Endodermal cell (in vitro differentiated cells): ENCODE data around the gene COL23A1. TPM values are rescaled to one million over a fixed set of nuclear protein-coding genes. Genes with fewer than 3 reads are reported as not detected.

ENCODE experiments used
- DNase-seq: peaks from one replicate; pipeline ENCODE4 v3.0.0-alpha.2; 2017
- H3K27ac ChIP-seq: 2 replicates; pipeline ENCODE4 v1.5.1; 2013; ENCODE audit warnings: mild to moderate bottlenecking, low read depth, low read length, moderate library complexity
- H3K27me3 ChIP-seq: 2 replicates; pipeline ENCODE4 v1.6.1; 2013; ENCODE audit warnings: mild to moderate bottlenecking, low read length, moderate library complexity; ENCODE audit not compliant: insufficient read depth, control insufficient read depth, poor library complexity, severe bottlenecking
- H3K36me3 ChIP-seq: 2 replicates; pipeline ENCODE4 v1.7.0; 2013; ENCODE audit warnings: mild to moderate bottlenecking, low read length, moderate library complexity; ENCODE audit not compliant: control insufficient read depth, insufficient read depth
- H3K4me1 ChIP-seq: one replicate; pipeline ENCODE4 v1.7.0; 2013; ENCODE audit warnings: low read length; ENCODE audit not compliant: control insufficient read depth, insufficient read depth
- H3K4me3 ChIP-seq: 2 replicates; pipeline ENCODE4 v1.5.1; 2013; ENCODE audit warnings: mild to moderate bottlenecking, low read length, moderate library complexity
- H3K9ac ChIP-seq: 2 replicates; pipeline ENCODE4 v1.6.1; 2013; ENCODE audit warnings: mild to moderate bottlenecking, low read length, moderate library complexity; ENCODE audit not compliant: poor library complexity, severe bottlenecking; ENCODE audit errors: extremely low read depth
- H3K9me3 ChIP-seq: 2 replicates; pipeline ENCODE4 v1.6.1; 2013; ENCODE audit warnings: mild to moderate bottlenecking, low read length, moderate library complexity; ENCODE audit not compliant: control insufficient read depth
- H3K27ac Mint-ChIP-seq: 2 replicates; pipeline ENCODE4 v1.8.0; 2020; ENCODE audit warnings: mixed read lengths
- H3K27me3 Mint-ChIP-seq: 2 replicates; pipeline ENCODE4 v1.8.0; 2021; ENCODE audit warnings: mild to moderate bottlenecking, mixed read lengths; ENCODE audit not compliant: insufficient read depth
- H3K36me3 Mint-ChIP-seq: 2 replicates; pipeline ENCODE4 v1.8.0; 2020; ENCODE audit warnings: low read depth, mixed read lengths
- H3K4me1 Mint-ChIP-seq: 2 replicates; pipeline ENCODE4 v1.8.0; 2020; ENCODE audit warnings: mixed read lengths
- H3K4me3 Mint-ChIP-seq: 2 replicates; pipeline ENCODE4 v1.8.0; 2020; ENCODE audit warnings: mild to moderate bottlenecking, moderate library complexity, mixed read lengths
- H3K9me3 Mint-ChIP-seq: 2 replicates; pipeline ENCODE4 v1.8.0; 2020; ENCODE audit warnings: mild to moderate bottlenecking, mixed read lengths
- WGBS, 2 experiments: methylation state at CpG; one replicate each; pipeline versions ENCODE4 v1.1.5 to v1.1.7; 2013; ENCODE audit warnings: missing lambda C conversion rate in 2 of 2, mixed read lengths in 1 of 2; ENCODE audit not compliant: insufficient coverage in 1 of 2, insufficient read length in 1 of 2; 5-methylcytosine and 5-hydroxymethylcytosine counted together
- total RNA-seq, 2 donors: library from RNA; stranded (reverse); fragmentation: NEBNext Ultra II Directional in 1 of 2; extraction: Animal tissue kit (Norgen Biotek cat#: 25700) in 1 of 2; gene quantifications; 2 replicates in 1 of 2; 3 replicates in 1 of 2; pipeline ENCODE4 v1.2.1, GENCODE V29; 2021
- TF ChIP-seq, protein P1 (sequence below): fragments of 200-600 bp; sonication (generic); conservative IDR thresholded peaks from 2 replicates; pipeline ENCODE4 v1.5.0; 2021; ENCODE audit warnings: antibody characterized with exemption, mild to moderate bottlenecking

Gene COL23A1
- total RNA-seq, 2 donors from 2014 or later, result 50.2 to 71.3 TPM

- H3K27me3 ChIP-seq, result no peaks in the 10 kb centered on the region
- TF ChIP-seq, protein P1, sequence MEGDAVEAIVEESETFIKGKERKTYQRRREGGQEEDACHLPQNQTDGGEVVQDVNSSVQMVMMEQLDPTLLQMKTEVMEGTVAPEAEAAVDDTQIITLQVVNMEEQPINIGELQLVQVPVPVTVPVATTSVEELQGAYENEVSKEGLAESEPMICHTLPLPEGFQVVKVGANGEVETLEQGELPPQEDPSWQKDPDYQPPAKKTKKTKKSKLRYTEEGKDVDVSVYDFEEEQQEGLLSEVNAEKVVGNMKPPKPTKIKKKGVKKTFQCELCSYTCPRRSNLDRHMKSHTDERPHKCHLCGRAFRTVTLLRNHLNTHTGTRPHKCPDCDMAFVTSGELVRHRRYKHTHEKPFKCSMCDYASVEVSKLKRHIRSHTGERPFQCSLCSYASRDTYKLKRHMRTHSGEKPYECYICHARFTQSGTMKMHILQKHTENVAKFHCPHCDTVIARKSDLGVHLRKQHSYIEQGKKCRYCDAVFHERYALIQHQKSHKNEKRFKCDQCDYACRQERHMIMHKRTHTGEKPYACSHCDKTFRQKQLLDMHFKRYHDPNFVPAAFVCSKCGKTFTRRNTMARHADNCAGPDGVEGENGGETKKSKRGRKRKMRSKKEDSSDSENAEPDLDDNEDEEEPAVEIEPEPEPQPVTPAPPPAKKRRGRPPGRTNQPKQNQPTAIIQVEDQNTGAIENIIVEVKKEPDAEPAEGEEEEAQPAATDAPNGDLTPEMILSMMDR, result no peak
- Mint-ChIP-seq H3K27me3 (no peaks in the 10 kb centered on the region), H3K36me3 (peaks cover 18% of the 10 kb centered on the region), H3K9me3 (peaks cover 7% of the 10 kb centered on the region), H3K27ac (no peak overlapping the region), H3K4me3 (no peak overlapping the region), H3K4me1 (peaks cover 6% of the 10 kb centered on the region)
- WGBS, 2 experiments, result 94 to 95% methylated on average over 6 to 12 of the region's 12 CpGs
- no peak overlapping the region for H3K4me3 ChIP-seq
- H3K36me3 ChIP-seq, result no peaks in the 10 kb centered on the region
- H3K4me1 ChIP-seq, result no peaks in the 10 kb centered on the region
- no peak for DNase-seq
- peaks cover 16% of the 10 kb centered on the region for H3K9me3 ChIP-seq
- H3K9ac ChIP-seq, result no peak overlapping the region
- no peak overlapping the region for H3K27ac ChIP-seq
Measured at GRCh38 chr5:178367736-178368120, 222.5 kb downstream of the COL23A1 start.

- Histone ChIP-seq H3K36me3 (no peaks in the 10 kb centered on the region), H3K9ac (no peak overlapping the region), H3K4me1 (no peaks in the 10 kb centered on the region), H3K27me3 (no peaks in the 10 kb centered on the region), H3K27ac (no peak overlapping the region), H3K9me3 (peaks cover 16% of the 10 kb centered on the region), H3K4me3 (no peak overlapping the region)
- TF ChIP-seq, protein P1, result no peak
- WGBS, 2 experiments, result 94% methylated on average over 13 to 21 of the region's 21 CpGs
- Mint-ChIP-seq H3K4me3 (no peak overlapping the region), H3K27me3 (no peaks in the 10 kb centered on the region), H3K4me1 (peaks cover 6% of the 10 kb centered on the region), H3K9me3 (peaks cover 7% of the 10 kb centered on the region), H3K36me3 (peaks cover 18% of the 10 kb centered on the region), H3K27ac (peak overlapping the region; percentile 76)
- DNase-seq, result no peak
Measured at GRCh38 chr5:178366998-178367735, 223.0 kb downstream of the COL23A1 start.

- Histone ChIP-seq H3K4me1 (no peaks in the 10 kb centered on the region), H3K9ac (no peak overlapping the region), H3K4me3 (no peak overlapping the region), H3K9me3 (peaks cover 16% of the 10 kb centered on the region), H3K27ac (no peak overlapping the region), H3K27me3 (no peaks in the 10 kb centered on the region), H3K36me3 (no peaks in the 10 kb centered on the region)
- H3K27me3 Mint-ChIP-seq, result no peaks in the 10 kb centered on the region
- peaks cover 7% of the 10 kb centered on the region for H3K9me3 Mint-ChIP-seq
- no peak overlapping the region for H3K27ac Mint-ChIP-seq
- DNase-seq, result no peak
- peaks cover 18% of the 10 kb centered on the region for H3K36me3 Mint-ChIP-seq
- TF ChIP-seq, protein P1, result no peak
- no peak overlapping the region for H3K4me3 Mint-ChIP-seq
- H3K4me1 Mint-ChIP-seq, result no peaks in the 10 kb centered on the region
- 93 to 99% methylated on average over 11 to 27 of the region's 27 CpGs for WGBS, 2 experiments
Measured at GRCh38 chr5:178365501-178366440, 224.4 kb downstream of the COL23A1 start.
